H9 (cell line): ENCODE results near the gene NHSL1. TPM values are rescaled to one million over a fixed set of nuclear protein-coding genes. Genes with fewer than 3 reads are reported as not detected.

Experiments used
- DNase-seq: peaks from one replicate; pipeline ENCODE4 v3.0.0-alpha.2; 2017
- H2AFZ ChIP-seq: one replicate; pipeline ENCODE4 v1.6.1; 2013; ENCODE audit warnings: mild to moderate bottlenecking, low read length, control low read depth, moderate library complexity
- H2AK5ac ChIP-seq: 2 replicates; pipeline ENCODE4 v1.6.1; 2013; ENCODE audit warnings: low read length, control low read depth, mixed read lengths; ENCODE audit not compliant: insufficient read length
- H2BK120ac ChIP-seq: one replicate; pipeline ENCODE4 v1.6.1; 2013; ENCODE audit warnings: low read depth, mild to moderate bottlenecking, low read length, control low read depth, inconsistent platforms; ENCODE audit not compliant: poor library complexity, severe bottlenecking
- H2BK12ac ChIP-seq: 2 replicates; pipeline ENCODE4 v1.6.1; 2013; ENCODE audit warnings: low read length, control low read depth, mixed read lengths, low read depth; ENCODE audit not compliant: insufficient read length
- H2BK15ac ChIP-seq: 2 replicates; pipeline ENCODE4 v1.6.1; 2013; ENCODE audit warnings: low read depth, low read length, control low read depth
- H2BK20ac ChIP-seq: one replicate; pipeline ENCODE4 v1.6.1; 2013; ENCODE audit warnings: low read depth, mild to moderate bottlenecking, low read length, control low read depth, inconsistent platforms; ENCODE audit not compliant: poor library complexity, severe bottlenecking
- H2BK5ac ChIP-seq: 2 replicates; pipeline ENCODE4 v1.6.1; 2013; ENCODE audit warnings: low read length, control low read depth, mixed read lengths; ENCODE audit not compliant: insufficient read length
- H3K14ac ChIP-seq: 2 replicates; pipeline ENCODE4 v1.6.1; 2013; ENCODE audit warnings: low read length, control low read depth; ENCODE audit not compliant: insufficient read depth
- H3K18ac ChIP-seq: 2 replicates; pipeline ENCODE4 v1.6.1; 2013; ENCODE audit warnings: low read depth, mild to moderate bottlenecking, mixed read lengths, low read length, control low read depth; ENCODE audit not compliant: insufficient read length
- H3K23ac ChIP-seq: 2 replicates; pipeline ENCODE4 v1.6.1; 2013; ENCODE audit warnings: low read length, control low read depth, mixed read lengths, low read depth; ENCODE audit not compliant: insufficient read length
- H3K23me2 ChIP-seq: 2 replicates; pipeline ENCODE4 v1.6.1; 2013; ENCODE audit warnings: low read depth, mild to moderate bottlenecking, mixed read lengths, low read length, control low read depth; ENCODE audit not compliant: insufficient read length, poor library complexity, severe bottlenecking
- H3K27ac ChIP-seq: 2 replicates; pipeline ENCODE4 v1.5.1; 2013; ENCODE audit warnings: low read length, control low read depth, mixed read lengths, low read depth; ENCODE audit not compliant: insufficient read length
- H3K27me3 ChIP-seq: 2 replicates; pipeline ENCODE4 v1.6.1; 2013; ENCODE audit warnings: low read length, control low read depth, inconsistent platforms; ENCODE audit not compliant: insufficient read depth
- H3K4ac ChIP-seq: 2 replicates; pipeline ENCODE4 v1.6.1; 2013; ENCODE audit warnings: low read depth, mild to moderate bottlenecking, control low read depth, inconsistent platforms, low read length, moderate library complexity
- H3K4me1 ChIP-seq: 2 replicates; pipeline ENCODE4 v1.6.1; 2013; ENCODE audit warnings: low read length, control low read depth, inconsistent platforms; ENCODE audit not compliant: insufficient read depth
- H3K4me2 ChIP-seq: 2 replicates; pipeline ENCODE4 v1.6.1; 2013; ENCODE audit warnings: low read length, control low read depth, mixed read lengths; ENCODE audit not compliant: insufficient read length, insufficient read depth
- H3K56ac ChIP-seq: 2 replicates; pipeline ENCODE4 v1.6.1; 2013; ENCODE audit warnings: low read depth, mild to moderate bottlenecking, mixed read lengths, low read length, control low read depth; ENCODE audit not compliant: insufficient read length
- H3K79me1 ChIP-seq: 2 replicates; pipeline ENCODE4 v1.6.1; 2013; ENCODE audit warnings: low read depth, mild to moderate bottlenecking, moderate library complexity, low read length, control low read depth, inconsistent platforms; ENCODE audit not compliant: insufficient read depth, poor library complexity, severe bottlenecking
- H3K79me2 ChIP-seq: 2 replicates; pipeline ENCODE4 v1.6.1; 2013; ENCODE audit warnings: low read length, control low read depth, inconsistent platforms; ENCODE audit not compliant: insufficient read depth
- H3K9ac ChIP-seq: 2 replicates; pipeline ENCODE4 v1.6.1; 2013; ENCODE audit warnings: low read length, control low read depth, mixed read lengths; ENCODE audit not compliant: insufficient read length; ENCODE audit errors: extremely low read depth
- H3K9me3 ChIP-seq: one replicate; pipeline ENCODE4 v1.6.1; 2013; ENCODE audit warnings: low read depth, low read length, inconsistent platforms; ENCODE audit not compliant: control insufficient read depth
- H3T11ph ChIP-seq: one replicate; pipeline ENCODE4 v1.6.1; 2013; ENCODE audit warnings: mild to moderate bottlenecking, low read length, control low read depth, inconsistent platforms
- H4K20me1 ChIP-seq: one replicate; pipeline ENCODE4 v1.6.1; 2013; ENCODE audit not compliant: control insufficient read depth, insufficient read length, insufficient read depth
- H4K5ac ChIP-seq: 2 replicates; pipeline ENCODE4 v1.6.1; 2013; ENCODE audit warnings: low read depth, mild to moderate bottlenecking, mixed read lengths, low read length, control low read depth; ENCODE audit not compliant: insufficient read length
- H4K8ac ChIP-seq: replicated peaks from 2 replicates; pipeline ENCODE4 v1.6.1; 2013; ENCODE audit warnings: low read length, control low read depth, mixed read lengths, low read depth; ENCODE audit not compliant: insufficient read length
- H4K91ac ChIP-seq: 2 replicates; pipeline ENCODE4 v1.6.1; 2013; ENCODE audit warnings: low read depth, mild to moderate bottlenecking, moderate library complexity, mixed read lengths, low read length, control low read depth; ENCODE audit not compliant: insufficient read length
- H3K27ac Mint-ChIP-seq, 3 experiments: 2 replicates in 2 of 3; 3 replicates in 1 of 3; pipeline ENCODE4 v1.8.0; 2020 to 2021; ENCODE audit warnings: mixed read lengths in 3 of 3, mild to moderate bottlenecking in 1 of 3, moderate library complexity in 1 of 3
- H3K27me3 Mint-ChIP-seq: 2 replicates; pipeline ENCODE4 v1.8.0; 2021; ENCODE audit warnings: low read depth, mild to moderate bottlenecking, moderate library complexity, mixed read lengths
- H3K36me3 Mint-ChIP-seq, 3 experiments: 2 replicates in 2 of 3; 3 replicates in 1 of 3; pipeline ENCODE4 v1.8.0; 2020 to 2021; ENCODE audit warnings: low read depth in 3 of 3, mixed read lengths in 3 of 3; ENCODE audit not compliant: insufficient read depth in 1 of 3
- H3K4me1 Mint-ChIP-seq, 2 experiments: 2 replicates each; pipeline ENCODE4 v1.8.0; 2020; ENCODE audit warnings: mixed read lengths in 2 of 2
- H3K4me3 Mint-ChIP-seq, 2 experiments: 2 replicates in 1 of 2; 3 replicates in 1 of 2; pipeline ENCODE4 v1.8.0; 2020 to 2021; ENCODE audit warnings: mild to moderate bottlenecking in 2 of 2, mixed read lengths in 2 of 2, moderate library complexity in 1 of 2
- H3K9me3 Mint-ChIP-seq, 2 experiments: 2 replicates in 1 of 2; 3 replicates in 1 of 2; pipeline ENCODE4 v1.8.0; 2020; ENCODE audit warnings: mild to moderate bottlenecking in 2 of 2, mixed read lengths in 2 of 2, moderate library complexity in 1 of 2
- WGBS: extraction: QIAGEN DNeasy Blood & Tissue Kit; methylation state at CpG from one replicate; pipeline ENCODE4 v1.1.7; 2013; ENCODE audit warnings: missing lambda C conversion rate, low lambda C conversion rate, mixed read lengths; ENCODE audit not compliant: insufficient read length; ENCODE audit errors: extremely low coverage; 5-methylcytosine and 5-hydroxymethylcytosine counted together
- total RNA-seq: library from RNA; stranded (reverse); gene quantifications from 2 replicates; pipeline ENCODE4 v1.2.1, GENCODE V29; 2021
- TF ChIP-seq, protein P1 (sequence below): fragments of 200-600 bp; sonication (generic); conservative IDR thresholded peaks from 3 replicates; pipeline ENCODE4 v1.8.0; 2021; ENCODE audit warnings: antibody characterized with exemption, mild to moderate bottlenecking

The NHSL1 gene
- total RNA-seq, 1 experiment from 2014 or later: 28.7 TPM

DNA sequence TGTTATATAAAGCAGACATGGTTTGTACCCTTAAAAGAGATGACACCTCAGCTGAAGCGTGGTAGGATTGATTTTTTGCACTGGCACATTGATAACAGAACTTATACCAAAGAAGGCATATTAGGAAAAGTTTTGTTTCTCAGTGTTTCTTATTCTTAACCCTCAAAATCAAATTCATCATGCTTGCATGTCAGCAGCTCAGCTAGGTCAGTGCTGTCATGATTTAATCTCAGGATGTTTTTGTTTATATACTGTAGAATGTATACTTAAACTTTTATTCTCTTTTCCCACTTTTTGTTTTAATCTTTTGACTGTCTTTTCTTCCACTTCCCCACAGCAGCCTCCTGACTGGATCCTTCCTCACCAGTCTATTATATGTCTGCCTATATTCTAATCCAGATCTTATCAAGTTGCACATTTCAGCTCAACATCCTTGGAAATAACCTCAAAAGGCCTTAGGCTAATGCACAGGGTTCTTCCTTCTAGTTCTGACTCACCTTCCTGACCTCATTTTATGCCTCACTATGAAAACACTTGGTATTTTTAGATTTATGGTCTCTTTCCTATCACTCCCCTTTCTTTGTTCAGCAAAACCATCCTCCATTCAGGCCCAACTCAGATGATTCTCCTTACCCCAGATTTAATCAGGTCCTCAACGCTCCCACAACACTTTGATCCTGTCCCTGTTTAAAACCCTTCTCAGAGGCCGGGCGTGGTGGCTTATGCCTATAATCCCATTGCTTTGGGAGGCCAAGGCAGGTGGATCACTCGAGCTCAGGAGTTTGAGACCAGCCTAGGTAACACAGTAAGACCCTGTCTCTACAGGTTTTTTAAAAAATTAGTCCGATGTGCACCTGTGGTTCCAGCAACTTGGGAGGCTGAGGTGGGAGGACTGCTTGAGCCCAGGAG lies 88.1 kb downstream of the NHSL1 start:
- Mint-ChIP-seq H3K27me3 (no peaks in the 10 kb centered on the region), H3K36me3 (peaks cover 16 to 74% (median 68%) of the 10 kb centered on the region in 3 experiments; a peak in 6 of 7 replicates), H3K27ac (no peak overlapping the region), H3K4me1 (no peaks in the 10 kb centered on the region; a peak in 1 of 4 replicates), H3K4me3 (no peak overlapping the region), H3K9me3 (no peaks in the 10 kb centered on the region)
- Histone ChIP-seq H4K8ac (no peak overlapping the region), H2BK120ac (no peak overlapping the region), H3K79me1 (no peaks in the 10 kb centered on the region), H3K23me2 (no peaks in the 10 kb centered on the region), H3K79me2 (no peaks in the 10 kb centered on the region), H2BK12ac (no peak overlapping the region), H3K14ac (no peak overlapping the region), H3K23ac (no peak overlapping the region), H2BK15ac (no peak overlapping the region), H3K56ac (no peak overlapping the region), H3K4me1 (no peaks in the 10 kb centered on the region), H2BK20ac (no peak overlapping the region), H3K4ac (no peak overlapping the region), H2AFZ (no peak overlapping the region), H4K20me1 (no peaks in the 10 kb centered on the region), H3K18ac (no peak overlapping the region), H3T11ph (no peak overlapping the region), H3K27me3 (no peaks in the 10 kb centered on the region), H3K4me2 (no peak overlapping the region), H2BK5ac (no peak overlapping the region), H3K9ac (no peak overlapping the region), H3K9me3 (no peaks in the 10 kb centered on the region), H4K91ac (no peak overlapping the region), H3K27ac (no peak overlapping the region), H4K5ac (no peak overlapping the region), H2AK5ac (no peak overlapping the region)
- no peak for DNase-seq
- TF ChIP-seq, protein P1, sequence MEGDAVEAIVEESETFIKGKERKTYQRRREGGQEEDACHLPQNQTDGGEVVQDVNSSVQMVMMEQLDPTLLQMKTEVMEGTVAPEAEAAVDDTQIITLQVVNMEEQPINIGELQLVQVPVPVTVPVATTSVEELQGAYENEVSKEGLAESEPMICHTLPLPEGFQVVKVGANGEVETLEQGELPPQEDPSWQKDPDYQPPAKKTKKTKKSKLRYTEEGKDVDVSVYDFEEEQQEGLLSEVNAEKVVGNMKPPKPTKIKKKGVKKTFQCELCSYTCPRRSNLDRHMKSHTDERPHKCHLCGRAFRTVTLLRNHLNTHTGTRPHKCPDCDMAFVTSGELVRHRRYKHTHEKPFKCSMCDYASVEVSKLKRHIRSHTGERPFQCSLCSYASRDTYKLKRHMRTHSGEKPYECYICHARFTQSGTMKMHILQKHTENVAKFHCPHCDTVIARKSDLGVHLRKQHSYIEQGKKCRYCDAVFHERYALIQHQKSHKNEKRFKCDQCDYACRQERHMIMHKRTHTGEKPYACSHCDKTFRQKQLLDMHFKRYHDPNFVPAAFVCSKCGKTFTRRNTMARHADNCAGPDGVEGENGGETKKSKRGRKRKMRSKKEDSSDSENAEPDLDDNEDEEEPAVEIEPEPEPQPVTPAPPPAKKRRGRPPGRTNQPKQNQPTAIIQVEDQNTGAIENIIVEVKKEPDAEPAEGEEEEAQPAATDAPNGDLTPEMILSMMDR: no peak
- WGBS: no CpG with 5 or more reads among the region's 6 CpGs
